GM21737 (cell line): ENCODE data around the gene FASTK.
"Not testable (repeated sequence)": the region's sequence is repeated elsewhere in the genome, so short reads cannot be mapped to it uniquely, and the experiment has no call there.

ENCODE experiments used
- ATAC-seq: cut with Tn5 transposase; IDR thresholded peaks from one replicate; pipeline ENCODE4 v1.9.1; 2021; ENCODE audit warnings: mild to moderate bottlenecking, moderate library complexity; ENCODE audit not compliant: unreplicated experiment

FASTK gene

GRCh38 chr7:151053751-151054150 lies 26.9 kb downstream of the FASTK start:
- no peak for ATAC-seq

- no peak for ATAC-seq
Measured at GRCh38 chr7:151053096-151053495, 27.5 kb downstream of the FASTK start.

GRCh38 chr7:151051108-151051507 lies 29.5 kb downstream of the FASTK start:
- no peak for ATAC-seq

GRCh38 chr7:151048911-151049463 lies 31.6 kb downstream of the FASTK start:
- ATAC-seq = no peak

GRCh38 chr7:151047976-151048815 lies 32.4 kb downstream of the FASTK start, which contains the start of gene ASIC3:
ASIC3 (plus strand) TSS chr7:151048531; CDS start chr7:151048886, 355 bp downstream.
- no peak for ATAC-seq

GRCh38 chr7:151046603-151047573 lies 33.7 kb downstream of the FASTK start:
- no peak for ATAC-seq

GRCh38 chr7:151045967-151046366 lies 34.6 kb downstream of the FASTK start:
- no peak for ATAC-seq

- ATAC-seq = no peak
Measured at GRCh38 chr7:151045262-151045661, 35.3 kb downstream of the FASTK start.

GRCh38 chr7:151043959-151044358 lies 36.6 kb downstream of the FASTK start:
- no peak for ATAC-seq

- ATAC-seq = not testable (repeated sequence)
Measured at GRCh38 chr7:151043449-151043848, 37.2 kb downstream of the FASTK start.

- ATAC-seq = no peak
Measured at GRCh38 chr7:151040616-151041375, 39.8 kb downstream of the FASTK start.

GRCh38 chr7:151039850-151040548 lies 40.6 kb downstream of the FASTK start:
- no peak for ATAC-seq

GRCh38 chr7:151038951-151039849 lies 41.4 kb downstream of the FASTK start:
- no peak for ATAC-seq

GRCh38 chr7:151035902-151036301 lies 44.7 kb downstream of the FASTK start:
- ATAC-seq = no peak

GRCh38 chr7:151035026-151035717 lies 45.4 kb downstream of the FASTK start:
- no peak for ATAC-seq

GRCh38 chr7:151034312-151035025 lies 46.1 kb downstream of the FASTK start:
- no peak for ATAC-seq

- ATAC-seq = no peak
Measured at GRCh38 chr7:151033864-151034249, 46.8 kb downstream of the FASTK start.
